CD14-positive monocyte (primary cell): ENCODE measurements around the gene ELMO2. TPM values are rescaled to one million over a fixed set of nuclear protein-coding genes. Genes with fewer than 3 reads are reported as not detected.
"Not testable (repeated sequence)": the region's sequence is repeated elsewhere in the genome, so short reads cannot be mapped to it uniquely, and the experiment has no call there.

Experiments
- DNase-seq, 3 donors: peaks; one replicate each; pipeline ENCODE4 v3.0.0-alpha.2; 2011 to 2022
- H2AFZ ChIP-seq: 2 replicates; pipeline ENCODE4 v1.6.0; 2012; ENCODE audit warnings: mild to moderate bottlenecking, low read depth, low read length, inconsistent platforms; ENCODE audit not compliant: insufficient read depth, poor library complexity, severe bottlenecking
- H3K27ac ChIP-seq, 2 donors: 1 replicate in 1 of 2; 2 replicates in 1 of 2; pipeline ENCODE4 v1.5.1; 2012 to 2013; ENCODE audit warnings: low read length in 2 of 2, control low read depth in 1 of 2, inconsistent platforms in 1 of 2, low read depth in 1 of 2, mild to moderate bottlenecking in 1 of 2
- H3K27me3 ChIP-seq, 2 donors: one replicate each; pipeline versions ENCODE4 v1.6.0 to v1.6.1; 2011 to 2013; ENCODE audit warnings: low read length in 2 of 2; ENCODE audit not compliant: control insufficient read depth in 2 of 2, insufficient read depth in 2 of 2
- H3K36me3 ChIP-seq, 2 donors: replicated peaks in 1 of 2; 1 replicate in 1 of 2; 2 replicates in 1 of 2; pipeline versions ENCODE4 v1.5.1 to v1.6.1; 2012 to 2013; ENCODE audit warnings: low read length in 2 of 2, control low read depth in 1 of 2, inconsistent platforms in 1 of 2, mild to moderate bottlenecking in 1 of 2; ENCODE audit not compliant: insufficient read depth in 2 of 2, control insufficient read depth in 1 of 2
- H3K4me1 ChIP-seq, 2 donors: 1 replicate in 1 of 2; 2 replicates in 1 of 2; pipeline versions ENCODE4 v1.5.1 to v1.6.1; 2012 to 2013; ENCODE audit warnings: low read length in 2 of 2, control low read depth in 1 of 2, inconsistent platforms in 1 of 2, mild to moderate bottlenecking in 1 of 2, moderate library complexity in 1 of 2; ENCODE audit not compliant: insufficient read depth in 2 of 2, control insufficient read depth in 1 of 2
- H3K4me2 ChIP-seq: replicated peaks from 2 replicates; pipeline ENCODE3; 2012; ENCODE audit warnings: low read length, moderate library complexity, mild to moderate bottlenecking; ENCODE audit not compliant: poor library complexity, severe bottlenecking; ENCODE audit errors: extremely low read depth
- H3K4me3 ChIP-seq, 3 experiments: fragments of 200-600 bp in 1 of 3; sonication (generic) in 1 of 3; replicated peaks in 1 of 3; 1 replicate in 2 of 3; 2 replicates in 1 of 3; pipeline ENCODE4 v1.5.1; 2011 to 2013; ENCODE audit warnings: low read length in 3 of 3, mild to moderate bottlenecking in 3 of 3, control low read depth in 2 of 3, low read depth in 2 of 3, inconsistent platforms in 1 of 3, moderate library complexity in 1 of 3
- H3K79me2 ChIP-seq: 2 replicates; pipeline ENCODE4 v1.6.0; 2012; ENCODE audit warnings: mild to moderate bottlenecking, control low read depth, inconsistent platforms, low read length, moderate library complexity; ENCODE audit not compliant: insufficient read depth
- H3K9ac ChIP-seq: 2 replicates; pipeline ENCODE4 v1.6.0; 2017; ENCODE audit warnings: low read length, mild to moderate bottlenecking; ENCODE audit not compliant: insufficient read depth, poor library complexity, severe bottlenecking
- H3K9me3 ChIP-seq, 2 donors: replicated peaks in 1 of 2; 1 replicate in 1 of 2; 2 replicates in 1 of 2; pipeline versions ENCODE4 v1.5.1 to v1.6.1; 2012 to 2013; ENCODE audit warnings: low read length in 2 of 2, control low read depth in 1 of 2; ENCODE audit not compliant: control insufficient read depth in 1 of 2, insufficient read depth in 1 of 2
- H4K20me1 ChIP-seq: 2 replicates; pipeline ENCODE4 v1.6.0; 2012; ENCODE audit warnings: mild to moderate bottlenecking, low read length, control low read depth, moderate library complexity; ENCODE audit not compliant: insufficient read depth
- H3K27ac Mint-ChIP-seq, 7 donors: one replicate each; pipeline ENCODE4 v1.8.0; 2020; ENCODE audit warnings: mild to moderate bottlenecking in 7 of 7, mixed read lengths in 7 of 7, moderate library complexity in 6 of 7, inconsistent platforms in 2 of 7
- H3K27me3 Mint-ChIP-seq, 3 donors: one replicate each; pipeline ENCODE4 v1.8.0; 2021 to 2022; ENCODE audit warnings: low read depth in 3 of 3, mild to moderate bottlenecking in 3 of 3, mixed read lengths in 3 of 3, moderate library complexity in 3 of 3, inconsistent platforms in 1 of 3
- H3K36me3 Mint-ChIP-seq, 2 donors: one replicate each; pipeline ENCODE4 v1.8.0; 2020; ENCODE audit warnings: mixed read lengths in 2 of 2, inconsistent platforms in 1 of 2, mild to moderate bottlenecking in 1 of 2
- H3K4me1 Mint-ChIP-seq: one replicate; pipeline ENCODE4 v1.8.0; 2020; ENCODE audit warnings: mild to moderate bottlenecking, mixed read lengths
- H3K4me3 Mint-ChIP-seq, 2 donors: one replicate each; pipeline ENCODE4 v1.8.0; 2020; ENCODE audit warnings: mild to moderate bottlenecking in 2 of 2, mixed read lengths in 2 of 2, moderate library complexity in 1 of 2
- H3K9me3 Mint-ChIP-seq, 7 donors: one replicate each; pipeline ENCODE4 v1.8.0; 2020 to 2022; ENCODE audit warnings: mixed read lengths in 7 of 7, mild to moderate bottlenecking in 6 of 7, moderate library complexity in 6 of 7, inconsistent platforms in 2 of 7
- CTCF ChIP-seq: fragments of 200-600 bp; IDR thresholded peaks from one replicate; pipeline ENCODE4 v1.8.0; 2022; ENCODE audit warnings: antibody characterized with exemption, mild to moderate bottlenecking
- WGBS: methylation state at CpG from one replicate; pipeline ENCODE4 v1.1.5; 2013; ENCODE audit warnings: missing lambda C conversion rate; ENCODE audit not compliant: insufficient coverage; 5-methylcytosine and 5-hydroxymethylcytosine counted together
- intact Hi-C, 2 donors: fragments of 100-400 bp; cut with micrococcal nuclease; formaldehyde crosslinking; loops; one replicate each; pipeline versions ENCODE4 v1.15.0 to v1.15.1; 2023
- polyA plus RNA-seq, 3 donors: library from polyadenylated mRNA; depleted of rRNA in 1 of 3; unstranded in 2 of 3; stranded (reverse) in 1 of 3; fragments of 300-500 nt in 2 of 3; fragments of >200 nt in 1 of 3; fragmentation: Illumina TruSeq in 2 of 3; gene quantifications; 1 replicate in 2 of 3; 2 replicates in 1 of 3; pipeline ENCODE4 v1.2.3, GENCODE V29; 2012 to 2021

Gene ELMO2
- polyA plus RNA-seq, 3 donors, result 35.3 to 53.1 (median 42.3) TPM

GRCh38 chr20:46388201-46388836 lies 18.1 kb downstream of the ELMO2 start:
- no peak overlapping the region for H3K4me2 ChIP-seq
- H3K36me3 Mint-ChIP-seq, result peaks cover 83 to 95% of the 10 kb centered on the region in 2 donors
- intact Hi-C loops, result no loop called here
- no peaks in the 10 kb centered on the region for H3K27me3 Mint-ChIP-seq
- H4K20me1 ChIP-seq, result no peaks in the 10 kb centered on the region
- peaks cover 86 to 97% of the 10 kb centered on the region in 2 donors for H3K36me3 ChIP-seq
- no peak for TF ChIP-seq CTCF
- H3K79me2 ChIP-seq, result no peaks in the 10 kb centered on the region
- no peak overlapping the region for H3K9ac ChIP-seq
- H3K4me3 Mint-ChIP-seq, result no peak overlapping the region
- peaks cover 0 to 4% (median 0%) of the 10 kb centered on the region in 7 donors for H3K9me3 Mint-ChIP-seq
- H3K4me3 ChIP-seq, result no peak overlapping the region
- H3K4me1 Mint-ChIP-seq, result no peaks in the 10 kb centered on the region
- no peak overlapping the region for H2AFZ ChIP-seq
- DNase-seq, result no peak
- no peaks in the 10 kb centered on the region for H3K9me3 ChIP-seq
- no peaks in the 10 kb centered on the region for H3K27me3 ChIP-seq
- H3K4me1 ChIP-seq, result no peaks in the 10 kb centered on the region
- 100% methylated on average over 2 of the region's 5 CpGs for WGBS
- H3K27ac Mint-ChIP-seq, result no peak overlapping the region
- H3K27ac ChIP-seq, result no peak overlapping the region

- H3K4me3 Mint-ChIP-seq, intact Hi-C loops: not testable (repeated sequence)
- peaks cover 83 to 95% of the 10 kb centered on the region in 2 donors for H3K36me3 Mint-ChIP-seq
Measured at GRCh38 chr20:46387054-46387453, 19.4 kb downstream of the ELMO2 start.

More at GRCh38 chr20:46387054-46387453, 19.4 kb downstream of the ELMO2 start:
- H3K4me3 ChIP-seq, H3K4me2 ChIP-seq, H3K9me3 Mint-ChIP-seq, H3K27ac ChIP-seq, H4K20me1 ChIP-seq, H3K79me2 ChIP-seq, H3K4me1 ChIP-seq, H3K4me1 Mint-ChIP-seq, H3K27me3 Mint-ChIP-seq, DNase-seq, H2AFZ ChIP-seq, H3K9me3 ChIP-seq, H3K9ac ChIP-seq, H3K27ac Mint-ChIP-seq, H3K27me3 ChIP-seq: not testable (repeated sequence)
- 93% methylated on average over 2 of the region's 3 CpGs for WGBS
- H3K36me3 ChIP-seq, result peaks cover 86 to 97% of the 10 kb centered on the region in 2 donors
